Activated CD4-positive, alpha-beta T cell treated with anti-CD3 and anti-CD28 coated beads, Interleukin-2, amount 50 U/mL, for 4 hours (primary cell): ENCODE results near the gene SHANK1.

ENCODE experiments used
- DNase-seq, 2 experiments: peaks; one replicate each; pipeline ENCODE4 v3.0.0-alpha.2; 2020

Gene SHANK1

DNA sequence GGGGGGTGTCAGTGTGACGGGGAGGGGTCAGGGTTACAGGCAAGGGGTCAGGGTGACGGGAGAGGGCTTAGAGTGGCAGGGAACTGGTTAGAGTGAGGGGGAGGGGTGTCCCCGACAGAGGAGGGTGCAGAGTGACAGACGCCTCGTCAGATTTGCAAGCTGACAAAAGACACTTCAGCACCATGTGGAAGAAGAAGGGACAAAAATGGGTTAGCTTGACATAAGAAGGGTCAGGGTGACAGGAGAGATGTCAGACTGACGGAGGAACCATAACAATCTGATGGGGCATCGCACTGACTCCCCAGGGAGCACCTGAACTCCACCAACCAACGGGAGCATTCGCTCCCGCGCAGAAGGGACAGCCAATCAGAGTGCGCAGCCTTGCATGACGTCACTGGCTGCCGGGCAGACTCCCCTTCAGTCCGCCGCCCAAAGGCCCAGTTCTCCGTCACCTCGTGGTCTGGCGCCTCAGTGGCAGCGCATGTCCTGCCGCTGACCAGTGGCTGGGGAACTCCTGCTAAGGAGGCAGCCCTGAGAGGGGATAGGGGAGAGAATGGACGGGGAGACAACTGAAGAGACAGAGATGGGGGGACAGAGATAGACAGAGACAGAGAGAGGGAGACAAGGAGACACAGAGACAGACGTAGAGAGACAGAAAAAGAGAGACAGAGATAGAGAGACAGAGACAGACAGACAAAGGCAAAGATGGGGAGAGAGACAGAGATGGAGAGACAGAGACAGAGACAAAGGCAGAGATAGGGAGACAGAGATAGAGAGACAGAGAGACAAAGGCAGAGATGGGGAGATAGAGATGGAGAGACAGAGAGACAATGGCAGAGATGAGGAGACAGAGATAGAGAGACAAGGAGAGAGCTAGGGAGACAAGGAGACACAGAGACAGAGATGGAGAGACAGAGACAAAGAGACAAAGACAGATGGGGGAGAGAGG, 40.2 kb downstream of the SHANK1 start:
- peak; percentile 62 to 64 for DNase-seq

DNA sequence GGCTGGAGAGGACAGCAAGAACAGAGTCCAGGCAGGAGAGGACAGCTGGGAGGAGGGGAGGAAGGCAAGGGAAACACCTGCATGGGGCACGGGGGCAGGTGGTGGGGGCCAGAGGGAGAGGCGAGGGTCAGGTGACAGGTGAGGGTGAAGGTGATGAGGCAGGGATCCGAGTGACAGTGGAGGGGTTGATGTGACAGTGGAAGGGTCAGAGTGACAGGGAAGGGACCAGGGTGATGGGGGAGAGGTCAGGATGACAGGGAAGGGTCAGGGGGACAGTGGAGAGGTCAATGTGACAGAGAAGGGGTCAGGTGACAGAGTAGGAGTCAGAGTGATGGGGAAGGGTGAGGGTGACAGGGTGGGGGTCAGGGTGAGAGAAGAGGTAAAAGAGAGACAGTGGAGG, 41.3 kb downstream of the SHANK1 start:
- DNase-seq, result no peak

DNA sequence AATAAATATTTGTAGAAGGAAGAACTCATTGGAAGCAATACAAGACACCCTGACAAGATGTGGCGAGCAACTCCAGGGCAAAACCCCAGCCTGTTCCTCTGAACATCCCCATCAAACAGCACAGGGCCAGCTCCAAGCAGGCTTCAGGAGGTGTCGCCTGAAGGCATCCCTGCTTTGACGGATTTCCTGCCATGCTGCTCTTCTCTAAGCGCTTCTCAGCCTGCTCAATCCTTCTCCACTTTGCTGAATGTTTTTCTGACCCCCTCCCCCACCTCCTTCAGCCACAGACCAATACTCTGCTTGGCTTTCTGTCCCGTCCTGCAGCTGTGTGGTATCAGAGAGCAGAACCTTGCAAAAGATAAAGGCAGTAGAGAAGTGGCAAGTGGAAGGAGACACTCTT, 42.0 kb downstream of the SHANK1 start:
- DNase-seq, result no peak

DNA sequence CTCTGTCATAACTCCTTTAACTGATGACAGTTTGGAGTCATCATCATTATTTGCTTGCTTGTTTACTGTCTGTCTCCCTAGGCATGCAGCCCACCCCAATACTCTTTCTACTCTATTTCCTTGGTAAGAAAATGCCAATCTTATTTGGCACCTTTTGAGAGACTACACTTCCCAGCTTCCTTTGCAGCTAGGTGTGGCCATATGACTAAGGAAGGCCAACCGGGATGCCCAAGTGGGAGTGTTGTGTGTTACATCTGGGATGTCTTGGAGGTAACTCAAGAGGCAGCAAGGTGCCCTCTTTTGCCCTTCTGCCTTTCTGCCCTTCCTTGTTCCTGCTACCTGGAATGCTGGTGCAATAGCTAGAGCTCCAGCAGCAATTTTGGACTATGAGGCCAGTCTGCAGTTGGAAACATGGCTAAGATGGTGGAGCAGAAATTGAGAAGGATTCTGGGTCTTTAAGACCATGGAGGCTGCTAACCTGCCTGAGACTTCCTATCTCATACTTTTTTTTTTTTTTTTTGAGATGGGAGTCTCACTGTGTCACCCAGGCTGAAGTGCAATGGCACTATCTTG, 42.9 kb downstream of the SHANK1 start:
- DNase-seq, result no peak

DNA sequence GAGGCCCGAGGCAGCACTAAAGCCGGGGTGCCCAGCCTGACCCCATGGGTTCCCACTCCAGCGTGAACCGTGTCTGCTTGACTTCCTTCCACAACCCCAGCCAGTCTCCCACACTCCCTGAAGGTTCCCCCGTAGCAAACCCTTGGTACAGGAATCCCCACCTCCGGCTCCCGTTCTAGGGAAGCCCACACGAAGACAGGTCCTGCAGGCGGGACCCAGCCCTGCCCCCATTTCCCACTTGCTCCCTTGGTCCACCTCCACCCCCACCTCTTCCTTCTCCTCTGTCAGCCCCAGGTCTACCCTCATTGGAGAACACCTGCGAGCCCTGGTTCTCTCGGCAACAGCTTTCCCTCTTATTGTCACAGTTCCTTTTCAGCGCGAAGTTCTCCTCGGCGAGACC, 46.5 kb downstream of the SHANK1 start:
- no peak for DNase-seq

DNA sequence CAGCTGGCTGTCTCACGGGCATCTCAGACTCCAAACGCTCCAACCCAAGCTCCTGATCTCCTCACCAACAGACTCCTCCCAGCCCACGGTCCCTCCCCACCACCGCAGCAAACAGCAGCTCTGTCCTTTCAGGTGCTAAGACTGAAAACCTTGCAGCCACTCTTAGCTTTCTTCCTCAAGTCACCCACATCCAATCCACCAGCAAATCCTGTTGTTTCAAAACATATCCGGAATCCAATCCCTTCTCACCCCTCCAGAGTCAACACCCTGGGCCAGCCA, 49.6 kb downstream of the SHANK1 start:
- no peak for DNase-seq

DNA sequence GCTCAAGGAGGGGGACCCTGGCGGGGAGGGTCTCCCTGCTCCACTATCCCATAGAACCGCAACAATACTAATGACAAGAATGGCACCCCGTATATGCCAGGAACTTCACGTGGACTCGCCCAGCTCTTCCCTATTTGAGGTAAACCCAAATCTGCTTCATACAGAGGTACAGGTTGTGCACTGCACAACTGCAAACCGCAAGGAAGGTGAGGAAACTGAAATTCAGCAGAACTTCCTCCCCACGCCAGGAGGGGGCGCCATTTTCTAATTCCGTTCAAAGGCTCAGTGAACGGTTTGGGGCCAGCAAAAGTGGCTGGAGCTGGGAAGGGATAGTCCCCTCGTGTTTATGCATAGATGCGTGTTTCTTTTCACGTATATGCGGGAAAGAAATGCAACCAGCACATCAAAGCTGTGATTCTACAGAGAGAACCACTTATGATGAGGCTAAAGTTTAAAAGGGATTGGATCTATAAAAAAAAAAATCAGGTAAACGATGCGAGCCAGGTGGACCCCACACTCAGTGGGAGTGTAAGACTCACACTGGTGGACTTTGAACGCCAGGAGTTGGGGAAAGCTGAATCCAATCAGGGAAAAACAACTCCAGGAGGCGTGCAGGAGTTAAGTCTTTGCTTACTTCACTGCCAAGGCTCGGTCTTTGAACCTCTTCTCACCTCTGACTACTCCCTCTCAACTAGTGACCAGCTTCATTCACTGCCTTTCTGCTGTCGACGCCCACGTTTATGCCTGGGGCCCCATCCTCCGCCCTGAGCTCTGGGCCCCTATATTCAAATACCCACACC, 50.1 kb downstream of the SHANK1 start:
- peak; percentile 13 to 24 for DNase-seq

DNA sequence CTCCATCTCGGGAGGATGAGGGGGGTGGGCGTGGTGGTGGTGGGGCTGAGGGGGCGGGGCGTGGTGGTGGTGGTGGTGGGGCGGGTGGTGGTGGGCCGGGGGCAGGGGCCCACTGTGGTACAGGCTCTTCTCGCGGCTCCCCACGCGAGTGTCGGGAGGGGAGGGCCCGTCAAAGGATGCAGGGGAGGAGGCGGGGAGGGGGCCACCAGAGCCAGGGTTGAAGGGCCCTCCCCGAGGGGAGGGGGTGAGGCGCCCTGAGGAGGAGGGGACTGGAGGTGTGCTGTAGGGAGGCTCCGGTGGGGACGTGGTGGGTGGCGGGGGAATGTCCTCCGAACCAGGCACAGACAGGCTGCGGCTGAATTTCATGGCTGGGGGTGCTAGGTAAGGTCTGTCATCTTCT, 50.7 kb downstream of the SHANK1 start:
- DNase-seq, result no peak

DNA sequence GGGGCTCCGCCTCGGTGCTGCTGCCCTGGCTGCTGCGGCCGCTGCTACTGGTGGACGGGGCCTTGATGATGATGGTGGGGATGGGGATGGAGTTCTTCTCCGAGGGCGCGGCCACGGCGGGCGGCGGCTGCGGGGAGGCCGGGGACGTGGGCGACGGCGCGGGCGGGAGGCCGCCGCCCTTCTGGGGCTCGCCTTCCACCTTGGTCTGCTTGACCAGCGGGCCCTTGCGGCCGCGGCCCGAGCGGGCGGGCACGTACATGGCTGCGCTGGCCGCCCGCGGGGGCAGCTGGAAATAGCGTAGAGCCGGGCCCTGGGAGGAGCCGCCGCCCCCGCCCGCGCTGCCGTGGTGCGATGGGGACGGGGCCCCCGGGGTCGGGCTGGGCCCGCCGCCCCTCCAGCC, 51.2 kb downstream of the SHANK1 start:
- no peak for DNase-seq

DNA sequence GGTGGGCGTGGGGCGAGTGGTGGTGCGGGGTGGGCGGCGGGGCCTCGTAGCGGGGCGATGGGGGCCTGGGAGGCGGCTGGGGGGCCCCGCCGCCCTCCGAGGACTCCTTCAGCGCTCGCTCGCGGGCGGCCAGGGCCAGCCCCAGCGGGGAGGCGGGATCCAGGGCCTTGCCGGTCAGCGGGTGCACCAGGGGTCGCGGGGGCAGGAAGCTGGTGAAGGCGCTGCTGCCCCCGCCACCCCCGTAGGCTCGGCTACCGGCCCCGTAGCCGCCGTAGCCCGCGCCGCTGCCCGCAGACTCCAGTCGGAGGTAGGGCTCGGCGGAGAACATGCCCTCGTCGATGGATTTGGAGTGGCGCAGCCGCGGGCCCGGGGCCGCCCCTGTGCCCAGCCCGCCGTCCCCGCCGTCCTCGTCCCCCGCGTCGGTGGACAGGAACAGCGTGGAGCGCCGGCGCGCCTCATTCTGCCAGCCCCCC, 51.8 kb downstream of the SHANK1 start:
- DNase-seq, result no peak

DNA sequence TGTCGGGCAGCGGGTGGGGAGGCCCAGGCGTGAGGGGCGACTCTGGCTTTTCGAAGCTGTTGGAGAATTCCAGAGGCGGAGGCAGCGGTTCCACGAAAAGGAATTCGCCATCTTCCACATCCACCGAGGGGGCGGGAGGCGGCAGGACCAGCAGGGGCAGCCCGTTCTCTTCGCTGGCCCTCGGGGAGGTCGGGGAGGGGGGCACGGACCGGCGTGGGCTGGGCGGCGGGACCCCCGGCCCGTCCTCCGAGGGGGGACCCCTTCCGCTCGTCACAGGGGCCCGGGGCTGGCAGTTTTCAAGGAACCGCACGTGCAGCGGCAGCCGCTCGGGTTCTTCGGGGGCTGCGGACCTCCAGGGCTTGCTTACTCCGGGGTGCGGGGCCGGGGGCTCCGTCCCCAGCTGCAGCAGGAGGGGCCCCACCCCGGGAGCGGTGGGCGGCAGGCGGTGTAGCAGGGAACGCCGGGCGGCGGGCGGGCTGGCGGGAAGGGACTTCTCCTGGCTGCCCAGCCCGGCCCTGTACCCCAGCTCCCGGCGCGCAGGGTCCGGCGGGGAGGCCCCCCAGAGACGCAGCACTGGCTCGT, 52.3 kb downstream of the SHANK1 start:
- no peak for DNase-seq

DNA sequence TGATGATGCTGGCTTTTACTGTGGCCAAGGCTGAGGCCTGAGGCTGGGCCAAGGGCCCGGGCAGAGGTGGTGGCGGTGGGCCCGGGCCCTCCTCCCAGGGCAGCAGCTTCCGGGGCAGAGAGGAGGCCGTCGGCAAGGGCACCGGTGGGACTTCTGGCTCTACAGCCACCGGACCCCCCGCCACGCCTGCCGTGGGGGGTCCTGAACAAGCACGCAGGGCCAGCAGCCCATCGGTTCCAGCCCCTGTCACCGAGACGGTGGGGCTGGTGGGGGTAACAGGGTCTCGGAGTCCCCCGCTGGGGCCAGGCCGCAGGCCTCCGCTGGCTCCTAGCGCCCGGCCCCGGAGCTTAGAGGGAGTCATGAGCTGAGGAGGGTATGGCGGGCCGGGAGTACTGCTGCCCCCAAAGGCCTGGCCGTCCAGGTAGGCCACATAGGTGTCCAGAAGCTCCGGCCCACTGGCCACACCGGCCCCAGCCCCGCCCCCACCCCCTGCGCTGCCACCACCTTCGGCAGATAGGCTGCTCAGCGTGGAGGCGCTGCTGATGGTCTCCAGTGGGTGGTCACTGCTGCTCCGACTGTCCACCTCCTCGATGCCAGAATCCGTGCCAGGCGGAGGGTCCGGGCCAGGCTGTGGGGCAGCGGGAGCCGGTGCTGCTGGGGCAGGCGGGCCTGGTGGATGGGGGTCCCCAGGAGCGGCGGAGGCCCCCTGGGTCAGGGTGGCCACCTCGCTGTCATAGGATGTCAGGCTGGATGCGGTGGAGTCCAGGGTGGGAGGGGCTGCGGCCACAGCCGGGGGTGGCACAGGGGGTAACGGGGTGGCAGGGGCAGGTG, 53.0 kb downstream of the SHANK1 start:
- no peak for DNase-seq

DNA sequence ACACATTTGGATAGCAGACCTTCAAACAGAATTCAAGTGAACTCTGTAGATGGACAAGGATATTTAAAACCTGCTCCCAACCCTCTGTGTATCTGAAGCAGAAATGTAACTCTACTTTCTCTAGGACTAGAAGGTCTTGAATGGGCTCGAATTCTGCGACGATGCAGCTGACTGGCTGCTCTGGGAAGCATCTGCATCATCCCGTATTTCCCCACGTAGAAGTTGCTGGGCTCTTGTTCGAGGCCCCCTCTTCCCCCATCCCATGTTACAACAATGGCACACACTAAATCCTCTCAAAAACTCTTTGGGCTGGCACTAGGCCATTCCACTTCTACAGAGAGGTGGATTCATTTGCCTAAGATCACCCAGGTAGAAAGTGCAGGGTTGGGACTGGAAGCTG, 55.4 kb downstream of the SHANK1 start:
- no peak for DNase-seq

DNA sequence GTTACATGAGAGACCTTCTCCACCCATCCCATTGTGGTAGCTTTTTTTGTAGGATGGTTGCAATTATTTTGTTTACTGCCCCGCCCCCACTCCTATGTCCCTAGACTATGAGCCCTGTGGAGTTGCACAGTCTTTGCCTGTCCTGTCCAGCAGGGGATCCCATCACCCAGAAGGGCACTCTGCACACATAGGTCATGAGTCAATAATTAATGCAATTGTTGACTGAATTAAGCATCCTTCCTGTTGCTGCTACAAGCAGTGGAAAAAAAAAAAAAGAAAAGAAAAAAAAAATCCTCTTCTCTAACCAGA, 56.2 kb downstream of the SHANK1 start:
- no peak for DNase-seq

DNA sequence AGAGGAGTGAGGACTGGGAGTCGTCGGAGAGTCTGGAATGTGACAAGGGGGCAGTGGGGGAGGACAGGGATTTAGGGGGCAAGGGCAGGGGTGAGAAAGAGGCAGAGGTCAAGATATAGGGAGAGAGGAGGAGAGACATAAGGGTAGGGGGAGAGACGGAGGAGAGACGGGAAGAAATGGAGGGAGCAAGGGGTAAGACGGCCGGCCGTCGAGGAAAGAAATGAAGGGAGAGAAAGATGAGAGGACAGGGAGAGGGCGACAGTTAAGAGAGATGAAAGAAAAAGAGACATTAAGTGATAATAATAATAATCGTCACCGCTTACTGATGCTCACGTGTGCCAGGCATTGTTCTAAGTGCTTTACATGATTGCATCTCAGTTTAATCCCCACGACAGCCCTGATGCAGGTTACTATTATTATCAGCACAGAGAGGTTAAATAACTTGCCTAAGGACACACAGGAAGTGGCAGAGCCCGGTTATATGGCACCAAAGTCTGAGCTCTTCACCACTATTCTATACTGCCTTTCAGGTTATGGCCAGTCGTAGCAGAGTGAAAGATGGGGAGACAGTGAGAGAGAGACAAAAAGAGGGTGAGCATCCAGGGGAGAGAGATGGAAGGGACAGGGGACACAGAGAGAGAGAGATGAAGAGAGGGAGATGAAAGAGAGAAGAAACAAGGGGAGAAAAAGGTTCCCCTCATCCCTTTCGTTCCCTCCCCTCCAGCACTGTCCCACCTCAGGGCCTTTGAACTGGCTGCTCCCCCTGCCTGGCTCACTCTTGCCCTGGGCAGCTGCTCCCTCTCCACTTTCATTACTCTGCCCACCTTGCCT, 56.7 kb downstream of the SHANK1 start:
- DNase-seq, result no peak

DNA sequence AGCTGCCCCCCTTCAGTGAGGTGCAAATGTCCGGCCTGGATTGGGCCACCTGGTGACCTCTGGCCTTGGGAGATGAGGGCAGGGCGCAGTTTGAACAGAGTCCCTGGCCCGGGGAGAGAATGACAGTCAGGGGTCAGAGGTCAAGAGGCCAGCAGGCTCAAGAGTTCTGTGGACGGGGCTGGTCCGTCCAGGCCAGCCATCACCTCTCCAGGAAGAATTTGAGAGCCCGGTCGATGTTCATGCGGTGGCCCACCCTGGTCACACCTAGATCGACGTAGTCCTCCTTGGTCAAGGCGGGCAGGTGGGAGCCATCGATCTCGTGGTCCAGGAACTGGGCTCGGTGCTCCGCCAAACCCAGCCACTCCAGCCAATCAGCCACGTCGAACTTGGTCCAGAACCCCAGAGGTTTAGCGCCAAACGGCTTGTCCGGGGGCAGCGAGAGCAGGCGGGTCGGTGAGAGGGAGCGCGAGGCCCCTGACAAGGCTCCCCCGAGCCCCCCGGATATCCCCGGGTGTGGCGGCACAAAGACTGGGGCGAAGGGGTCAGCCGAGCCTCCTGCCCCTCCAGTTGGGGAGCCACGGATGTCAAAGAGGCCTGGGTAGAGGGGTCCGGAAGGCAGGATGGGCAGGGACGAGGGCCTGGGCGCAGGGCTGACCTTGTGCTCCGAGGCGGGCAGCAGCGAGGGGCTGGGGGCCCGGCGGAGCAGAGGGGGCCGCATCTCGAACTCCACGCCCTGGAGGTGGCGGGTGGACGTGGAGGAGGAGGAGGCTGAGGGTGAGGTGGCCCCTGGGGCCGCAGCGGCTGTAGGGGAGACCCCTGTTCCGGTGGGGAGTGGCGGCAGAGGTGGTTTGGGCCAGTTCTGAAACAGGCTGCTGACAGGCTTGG, 57.6 kb downstream of the SHANK1 start:
- DNase-seq, result no peak

DNA sequence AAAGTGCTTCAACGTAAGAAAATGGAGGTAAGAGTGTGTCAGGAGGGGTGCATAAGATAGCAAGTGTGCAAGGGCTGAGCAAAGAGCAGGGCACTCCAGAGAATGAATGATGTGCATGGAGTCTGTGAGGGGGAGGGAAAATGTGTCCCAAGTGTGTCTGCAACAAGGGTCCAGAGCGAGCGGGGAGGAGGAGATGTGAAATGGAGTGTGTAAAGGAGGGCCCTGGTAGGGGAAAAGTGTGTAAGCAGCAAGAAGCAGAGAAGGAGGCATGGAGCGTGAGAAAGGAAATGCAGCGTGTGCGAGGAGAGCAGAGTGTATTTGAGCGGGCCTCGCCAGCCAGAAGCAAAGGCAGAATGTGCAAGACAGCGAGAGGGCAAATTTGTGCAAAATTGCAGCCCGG, 58.6 kb downstream of the SHANK1 start:
- DNase-seq, result no peak

DNA sequence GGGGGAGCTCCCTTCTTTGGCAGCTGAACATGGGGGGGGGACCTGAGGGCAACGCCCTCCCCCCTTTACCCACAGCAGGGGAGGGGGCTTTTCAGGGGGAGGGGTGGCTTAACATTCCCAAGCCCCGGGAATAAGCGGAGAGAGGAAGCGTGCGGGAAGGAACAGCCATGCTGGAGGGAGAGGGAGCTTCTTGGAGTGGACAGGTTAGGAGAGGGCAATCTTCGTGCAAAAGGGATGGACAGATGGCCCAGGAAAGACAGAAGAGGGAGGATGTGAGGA, 59.6 kb downstream of the SHANK1 start:
- no peak for DNase-seq

DNA sequence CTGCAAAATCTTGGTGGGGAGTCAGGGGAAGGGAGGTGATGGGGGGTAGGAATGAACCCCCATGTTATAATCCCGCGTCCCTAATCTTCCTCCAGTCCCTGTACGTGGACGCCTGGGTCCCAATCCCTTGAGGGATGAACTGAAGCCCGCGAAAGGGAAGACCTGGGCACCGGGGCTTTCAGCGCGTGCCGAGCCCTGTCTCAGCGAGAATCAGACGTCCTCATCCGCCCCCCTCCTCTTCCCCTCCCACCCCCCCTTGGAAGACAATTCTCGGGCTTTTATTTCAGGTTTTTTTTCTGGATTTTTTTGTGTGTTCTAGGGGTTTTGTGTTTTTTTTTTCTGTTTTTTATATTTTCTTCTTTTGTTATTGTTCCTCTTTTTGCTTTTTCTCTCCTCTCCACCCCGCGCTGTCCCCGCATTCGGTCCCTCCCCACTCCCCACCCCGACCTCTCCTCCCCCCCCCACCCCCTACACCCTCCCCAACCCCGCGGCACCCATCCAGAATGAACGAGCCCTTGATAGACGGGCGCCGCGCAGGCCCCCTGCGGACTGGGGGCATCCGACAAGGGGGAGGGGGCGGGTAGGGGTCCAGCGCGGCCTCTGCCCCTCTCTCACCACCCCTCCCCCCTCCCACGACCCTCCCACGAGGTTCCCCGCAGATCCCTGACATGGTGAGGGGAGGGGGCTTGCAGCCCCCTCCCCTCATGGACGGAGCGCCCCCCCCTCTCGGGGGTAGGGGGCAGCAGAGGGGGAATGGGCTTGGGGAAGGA, 60.1 kb downstream of the SHANK1 start:
- DNase-seq, result no peak
